ENCODE results near the gene DPM2. TPM values are rescaled to one million over a fixed set of nuclear protein-coding genes. Genes with fewer than 3 reads are reported as not detected.

Gene DPM2
- total and polyA plus RNA-seq, 3 donors from 2014 or later: 33.5 to 46.6 (median 36.4) TPM

GRCh38 chr9:127916720-127917581 lies 20.7 kb downstream of the DPM2 start, which contains the start of gene ST6GALNAC4:
ST6GALNAC4 (minus strand) TSS chr9:127917041; CDS start chr9:127916419, 622 bp downstream.
- intact Hi-C loops (cut with DNase I; ENCODE audit: low total_unique reads): loop anchor here (5.0 kb wide), 1 partner anchor 180 kb away; the partner anchor contains the start of gene TOR2A
- TF ChIP-seq, protein P1, sequence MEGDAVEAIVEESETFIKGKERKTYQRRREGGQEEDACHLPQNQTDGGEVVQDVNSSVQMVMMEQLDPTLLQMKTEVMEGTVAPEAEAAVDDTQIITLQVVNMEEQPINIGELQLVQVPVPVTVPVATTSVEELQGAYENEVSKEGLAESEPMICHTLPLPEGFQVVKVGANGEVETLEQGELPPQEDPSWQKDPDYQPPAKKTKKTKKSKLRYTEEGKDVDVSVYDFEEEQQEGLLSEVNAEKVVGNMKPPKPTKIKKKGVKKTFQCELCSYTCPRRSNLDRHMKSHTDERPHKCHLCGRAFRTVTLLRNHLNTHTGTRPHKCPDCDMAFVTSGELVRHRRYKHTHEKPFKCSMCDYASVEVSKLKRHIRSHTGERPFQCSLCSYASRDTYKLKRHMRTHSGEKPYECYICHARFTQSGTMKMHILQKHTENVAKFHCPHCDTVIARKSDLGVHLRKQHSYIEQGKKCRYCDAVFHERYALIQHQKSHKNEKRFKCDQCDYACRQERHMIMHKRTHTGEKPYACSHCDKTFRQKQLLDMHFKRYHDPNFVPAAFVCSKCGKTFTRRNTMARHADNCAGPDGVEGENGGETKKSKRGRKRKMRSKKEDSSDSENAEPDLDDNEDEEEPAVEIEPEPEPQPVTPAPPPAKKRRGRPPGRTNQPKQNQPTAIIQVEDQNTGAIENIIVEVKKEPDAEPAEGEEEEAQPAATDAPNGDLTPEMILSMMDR (IDR thresholded peaks at IDR 0.05): no peak
- TF ChIP-seq POLR2A (IDR thresholded peaks at IDR 0.05): no peak
- H3K4me1 ChIP-seq: peaks cover 17% of the 10 kb centered on the region
- H3K4me3 ChIP-seq: peak within 1 kb of the TSS; percentile 47 to 56
- no peaks in the 10 kb centered on the region for H3K36me3 ChIP-seq (ENCODE audit: low read depth, missing control alignments)
- peak within 1 kb of the TSS; percentile 23 to 69 for H3K27ac ChIP-seq
- WGBS, 2 donors: 1 to 2% methylated on average over 9 to 24 of the region's 71 CpGs
- no peaks in the 10 kb centered on the region for H3K27me3 ChIP-seq
- no peaks in the 10 kb centered on the region for H3K9me3 ChIP-seq
- peak; percentile 96 for DNase-seq

DNA sequence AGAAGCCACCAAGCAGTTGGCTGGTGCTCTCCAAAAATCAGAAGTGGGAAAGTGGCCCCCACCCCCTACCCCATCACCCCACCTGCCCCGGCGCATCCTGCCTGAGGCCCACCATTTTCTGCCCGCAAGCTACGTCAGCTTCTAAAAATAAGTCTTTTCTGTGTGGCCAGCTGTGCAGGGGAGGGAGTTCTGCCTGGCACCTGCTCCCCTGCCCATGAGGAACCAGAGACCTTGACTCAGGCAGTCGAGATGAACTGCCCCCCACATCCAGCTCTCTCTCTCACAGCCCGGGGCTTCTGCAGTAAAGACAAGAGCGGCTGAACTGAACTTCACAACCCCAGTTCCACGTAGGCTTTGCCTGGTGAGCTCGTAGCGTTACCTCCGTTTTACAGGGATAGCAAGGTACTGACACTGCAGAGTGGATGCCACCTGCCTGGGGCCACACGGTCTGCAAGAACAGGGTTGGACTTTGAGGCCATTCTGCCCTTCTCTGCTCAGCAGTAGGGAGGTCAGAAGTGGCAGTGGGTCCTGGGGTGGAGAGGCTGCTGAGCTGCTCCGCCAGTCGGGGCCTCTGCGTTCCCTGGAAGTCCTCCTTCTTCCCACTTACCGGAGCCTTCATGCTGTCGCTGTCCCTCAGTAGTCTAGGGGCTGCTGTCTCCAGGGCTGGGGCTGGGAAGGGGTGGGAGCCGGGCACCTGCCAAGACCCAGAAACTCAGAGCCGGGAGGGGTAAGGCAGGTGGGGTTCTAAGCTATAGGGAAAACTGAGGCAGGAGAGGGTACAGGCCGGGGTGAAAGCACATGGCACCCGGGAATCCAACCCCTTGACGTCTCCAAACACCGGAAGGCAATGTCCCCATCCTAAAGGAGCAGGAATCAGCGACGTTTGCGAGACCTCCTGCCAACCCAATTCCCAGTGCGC lies 21.6 kb downstream of the DPM2 start:
- Histone ChIP-seq H3K4me3 (peak overlapping the region; percentile 47 to 56), H3K36me3 (ENCODE audit: low read depth, missing control alignments) (no peaks in the 10 kb centered on the region), H3K27me3 (no peaks in the 10 kb centered on the region), H3K9me3 (no peaks in the 10 kb centered on the region), H3K4me1 (peaks cover 18% of the 10 kb centered on the region), H3K27ac (peak overlapping the region; percentile 12 to 23)
- WGBS, 2 donors: 11 to 16% methylated on average over 21 to 27 of the region's 27 CpGs
- intact Hi-C loops (cut with DNase I; ENCODE audit: low total_unique reads): loop anchor here (5.0 kb wide), 1 partner anchor 179 kb away; the partner anchor contains the start of gene TOR2A
- TF ChIP-seq, protein P1 (IDR thresholded peaks at IDR 0.05): no peak
- TF ChIP-seq POLR2A (IDR thresholded peaks at IDR 0.05): no peak
- DNase-seq: no peak

- no peaks in the 10 kb centered on the region for H3K27me3 ChIP-seq
- no peaks in the 10 kb centered on the region for H3K9me3 ChIP-seq
- TF ChIP-seq, protein P1 (IDR thresholded peaks at IDR 0.05): no peak
- no peak for TF ChIP-seq POLR2A (IDR thresholded peaks at IDR 0.05)
- no peaks in the 10 kb centered on the region for H3K36me3 ChIP-seq (ENCODE audit: low read depth, missing control alignments)
- intact Hi-C loops (cut with DNase I; ENCODE audit: low total_unique reads): loop anchor here (5.0 kb wide), 1 partner anchor 178 kb away; the partner anchor contains the start of gene TOR2A
- no peak for DNase-seq
- WGBS, 2 donors: 67 to 68% methylated on average over 5 of the region's 5 CpGs
- peak overlapping the region in 1 of 2 donors; percentile 12 for H3K27ac ChIP-seq
- H3K4me1 ChIP-seq: peaks cover 21% of the 10 kb centered on the region
- H3K4me3 ChIP-seq: peak overlapping the region in 1 of 2 donors; percentile 56
These were observed 22.3 kb downstream of the DPM2 start for GRCh38 chr9:127915325-127915752.

DNA sequence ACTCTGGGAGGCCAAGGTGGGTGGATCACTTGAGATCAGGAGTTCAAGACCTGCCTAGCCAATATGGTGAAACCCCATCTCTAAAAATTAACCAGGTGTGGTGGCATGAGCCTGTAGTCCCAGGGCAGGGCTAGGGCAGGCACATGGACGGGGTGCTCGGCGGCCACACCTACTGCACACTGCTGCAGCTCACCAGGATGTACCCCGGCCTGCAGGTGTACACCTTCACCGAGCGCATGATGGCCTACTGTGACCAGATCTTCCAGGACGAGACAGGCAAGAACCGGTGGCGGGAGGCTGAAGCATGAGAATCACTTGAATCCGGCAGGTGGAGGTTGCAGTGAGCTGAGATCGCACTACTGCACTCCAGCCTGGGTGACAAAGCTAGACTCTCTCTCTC lies 24.0 kb downstream of the DPM2 start:
- TF ChIP-seq, protein P1 (IDR thresholded peaks at IDR 0.05): no peak
- no peak for TF ChIP-seq POLR2A (IDR thresholded peaks at IDR 0.05)
- Histone ChIP-seq H3K27ac (no peak overlapping the region), H3K9me3 (no peaks in the 10 kb centered on the region), H3K36me3 (ENCODE audit: low read depth, missing control alignments) (no peaks in the 10 kb centered on the region), H3K27me3 (no peaks in the 10 kb centered on the region), H3K4me1 (peaks cover 21% of the 10 kb centered on the region), H3K4me3 (no peak overlapping the region)
- intact Hi-C loops (cut with DNase I; ENCODE audit: low total_unique reads): no loop called here
- WGBS, 2 donors: 88 to 96% methylated on average over 9 to 11 of the region's 11 CpGs
- no peak for DNase-seq
